RWPE1 (cell line): ENCODE data around the gene EPS8L1.
"Not testable (repeated sequence)": the region's sequence is repeated elsewhere in the genome, so short reads cannot be mapped to it uniquely, and the experiment has no call there.

ENCODE experiments used
- CTCF ChIA-PET: fragments of 350-600 bp; sonication (Branson Sonifier 250); formaldehyde crosslinking; extraction: SDS; loops from one replicate; lab custom pipeline; 2021; lab: Yijun Ruan, JAX
- POLR2A ChIA-PET: fragments of 400-600 bp; formaldehyde crosslinking; extraction: SDS; loops from one replicate; lab custom pipeline; 2020; ENCODE audit warnings: antibody characterized with exemption; ENCODE audit not compliant: low non-redundant PET; lab: Yijun Ruan, JAX
- DNase-seq: peaks from one replicate; pipeline ENCODE4 v3.0.0; 2012; ENCODE audit warnings: low spot score
- H3K27ac ChIP-seq: fragments of 450-650 bp; 2 replicates; pipeline ENCODE4 v1.5.1; 2017
- TF ChIP-seq, protein P1 (sequence below): fragments of 450-650 bp; conservative IDR thresholded peaks from 2 replicates; pipeline ENCODE4 v1.5.1; 2017; ENCODE audit warnings: low read depth, mild to moderate bottlenecking

The EPS8L1 gene

DNA sequence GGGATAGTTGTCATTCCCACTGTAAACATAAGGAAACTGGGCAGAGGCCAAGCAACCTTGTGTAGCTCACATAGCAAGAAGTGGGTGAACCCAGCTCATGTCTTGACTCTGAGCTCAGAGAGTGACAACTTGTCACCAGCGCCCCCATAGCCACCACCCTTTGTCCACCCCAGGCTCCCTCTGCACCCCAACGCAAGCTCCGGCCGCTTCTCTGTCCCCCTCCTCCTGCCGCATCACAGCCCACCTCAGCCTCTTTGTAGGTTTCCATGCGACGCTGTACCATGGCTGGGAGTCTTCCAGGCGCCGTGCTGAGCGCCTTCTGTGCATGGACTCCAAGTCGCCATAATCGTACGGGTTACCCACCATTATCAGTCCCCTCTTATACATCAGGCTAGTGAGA is 40.9 kb upstream of the EPS8L1 start:
- ChIA-PET POLR2A (no interaction called here), CTCF (no interaction called here)
- TF ChIP-seq, protein P1, sequence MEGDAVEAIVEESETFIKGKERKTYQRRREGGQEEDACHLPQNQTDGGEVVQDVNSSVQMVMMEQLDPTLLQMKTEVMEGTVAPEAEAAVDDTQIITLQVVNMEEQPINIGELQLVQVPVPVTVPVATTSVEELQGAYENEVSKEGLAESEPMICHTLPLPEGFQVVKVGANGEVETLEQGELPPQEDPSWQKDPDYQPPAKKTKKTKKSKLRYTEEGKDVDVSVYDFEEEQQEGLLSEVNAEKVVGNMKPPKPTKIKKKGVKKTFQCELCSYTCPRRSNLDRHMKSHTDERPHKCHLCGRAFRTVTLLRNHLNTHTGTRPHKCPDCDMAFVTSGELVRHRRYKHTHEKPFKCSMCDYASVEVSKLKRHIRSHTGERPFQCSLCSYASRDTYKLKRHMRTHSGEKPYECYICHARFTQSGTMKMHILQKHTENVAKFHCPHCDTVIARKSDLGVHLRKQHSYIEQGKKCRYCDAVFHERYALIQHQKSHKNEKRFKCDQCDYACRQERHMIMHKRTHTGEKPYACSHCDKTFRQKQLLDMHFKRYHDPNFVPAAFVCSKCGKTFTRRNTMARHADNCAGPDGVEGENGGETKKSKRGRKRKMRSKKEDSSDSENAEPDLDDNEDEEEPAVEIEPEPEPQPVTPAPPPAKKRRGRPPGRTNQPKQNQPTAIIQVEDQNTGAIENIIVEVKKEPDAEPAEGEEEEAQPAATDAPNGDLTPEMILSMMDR = no peak
- no peak overlapping the region for H3K27ac ChIP-seq
- no peak for DNase-seq

DNA sequence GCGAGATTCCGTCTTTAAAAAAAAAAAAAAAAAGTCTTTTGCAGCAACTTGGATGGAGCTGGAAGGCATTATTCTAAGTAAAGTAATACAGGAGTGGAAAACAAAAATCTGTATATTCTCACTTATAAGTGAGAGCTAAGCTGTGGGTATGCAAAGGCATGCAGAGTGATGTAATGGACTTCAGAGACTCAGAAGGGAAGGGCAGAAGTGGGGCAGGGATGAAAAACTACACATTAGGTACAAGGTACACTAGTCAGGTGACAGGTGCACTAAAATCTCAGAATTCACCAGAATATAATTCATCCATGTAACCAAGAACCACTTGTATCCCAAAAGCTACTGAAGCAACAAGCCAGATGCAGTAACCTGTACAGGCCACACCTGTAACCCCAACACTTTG is 39.6 kb upstream of the EPS8L1 start:
- no peak overlapping the region for H3K27ac ChIP-seq
- TF ChIP-seq, protein P1 = no peak
- POLR2A ChIA-PET = interaction anchor here (0.6 to 0.7 kb wide), 2 partner anchors 12 to 998 kb away, joined by 3 to 5 read pairs; no protein-coding TSS in a partner anchor
- CTCF ChIA-PET = interaction anchor here (0.7 kb wide), 1 partner anchor 52 kb away, joined by 3 read pairs; no protein-coding TSS in a partner anchor
- no peak for DNase-seq

GRCh38 chr19:55037603-55038002 is 38.1 kb upstream of the EPS8L1 start:
- H3K27ac ChIP-seq, DNase-seq, POLR2A ChIA-PET: not testable (repeated sequence)
- CTCF ChIA-PET = interaction anchor here (0.6 to 0.7 kb wide), 2 partner anchors 12 to 51 kb away, joined by 4 read pairs; no protein-coding TSS in a partner anchor

DNA sequence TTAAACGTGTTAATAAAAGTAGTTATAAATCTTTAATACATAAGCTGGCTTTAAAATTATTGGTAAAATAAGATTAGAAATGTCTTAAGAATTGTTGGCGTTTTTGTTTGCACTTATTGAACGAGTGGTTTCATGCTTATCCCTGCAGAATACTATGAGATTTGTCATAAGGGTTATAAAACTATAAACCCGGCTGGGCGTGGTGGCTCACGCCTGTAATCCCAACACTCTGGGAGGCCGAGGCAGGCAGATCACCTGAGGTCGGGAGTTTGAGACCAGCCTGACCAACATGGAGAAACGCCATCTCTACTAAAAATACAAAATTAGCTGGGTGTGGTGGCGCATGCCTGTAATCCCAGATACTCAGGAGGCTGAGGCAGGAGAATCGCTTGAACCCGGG is 35.0 kb upstream of the EPS8L1 start:
- H3K27ac ChIP-seq, POLR2A ChIA-PET, DNase-seq, CTCF ChIA-PET: not testable (repeated sequence)

- POLR2A ChIA-PET = no interaction called here
- no peak for DNase-seq
- TF ChIP-seq, protein P1 = no peak
- H3K27ac ChIP-seq = no peak overlapping the region
- CTCF ChIA-PET = no interaction called here
These were observed 34.4 kb upstream of the EPS8L1 start for GRCh38 chr19:55041244-55041626.

GRCh38 chr19:55041627-55042343 is 33.9 kb upstream of the EPS8L1 start:
- CTCF ChIA-PET = no interaction called here

DNA sequence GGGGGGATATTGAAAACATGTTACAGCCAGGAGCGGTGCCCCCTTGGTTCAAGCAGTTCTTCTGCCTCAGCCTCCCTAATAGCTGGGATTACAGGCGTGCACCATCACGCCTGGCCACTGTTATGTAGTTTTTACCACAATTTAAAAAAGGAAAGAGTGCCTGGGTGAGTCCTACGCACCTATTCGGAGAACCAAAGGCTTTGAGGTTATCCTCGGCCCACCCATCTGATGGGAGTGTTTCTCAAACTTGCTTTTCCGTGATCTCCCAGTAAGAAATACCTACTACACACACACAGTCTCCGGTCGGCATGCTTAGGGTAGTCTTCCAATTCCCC is 33.4 kb upstream of the EPS8L1 start:
- no peak for DNase-seq
- no peak overlapping the region for H3K27ac ChIP-seq
- POLR2A ChIA-PET = no interaction called here
- TF ChIP-seq, protein P1 = no peak
- CTCF ChIA-PET = no interaction called here

More at GRCh38 chr19:55041627-55042343, 33.9 kb upstream of the EPS8L1 start:
- no peak overlapping the region for H3K27ac ChIP-seq
- TF ChIP-seq, protein P1 = no peak
- POLR2A ChIA-PET = no interaction called here
- no peak for DNase-seq

GRCh38 chr19:55042688-55043087 is 33.0 kb upstream of the EPS8L1 start:
- CTCF ChIA-PET = no interaction called here
- no peak overlapping the region for H3K27ac ChIP-seq
- no peak for DNase-seq
- POLR2A ChIA-PET = no interaction called here
- TF ChIP-seq, protein P1 = no peak
